Esophagus squamous epithelium (tissue), 5 donors: ENCODE data around the gene SERPINB7. TPM values are rescaled to one million over a fixed set of nuclear protein-coding genes. Genes with fewer than 3 reads are reported as not detected.

Experiments used
- DNase-seq: peaks from one replicate; lab custom pipeline; 2025; lab: John Stamatoyannopoulos, UW
- H3K27ac ChIP-seq, 4 donors: fragments of 200-600 bp; sonication (generic); one replicate each; pipeline ENCODE4 v1.5.1; 2016 to 2019; ENCODE audit warnings: mild to moderate bottlenecking in 1 of 4
- H3K27me3 ChIP-seq, 4 donors: fragments of 200-600 bp; sonication (generic); 1 replicate in 3 of 4; 2 replicates in 1 of 4; pipeline versions ENCODE4 v1.5.1 to v1.6.0; 2017 to 2021; ENCODE audit warnings: antibody characterized with exemption in 1 of 4
- H3K36me3 ChIP-seq, 3 donors: fragments of 200-600 bp; sonication (generic); one replicate each; pipeline ENCODE4 v1.5.1; 2016 to 2019
- H3K4me1 ChIP-seq, 3 donors: fragments of 200-600 bp; sonication (generic); one replicate each; pipeline ENCODE4 v1.5.1; 2017 to 2019
- H3K4me3 ChIP-seq, 4 donors: fragments of 200-600 bp; sonication (generic); 1 replicate in 3 of 4; 2 replicates in 1 of 4; pipeline ENCODE4 v1.5.1; 2016 to 2019; ENCODE audit warnings: mild to moderate bottlenecking in 2 of 4, moderate library complexity in 1 of 4
- H3K9me3 ChIP-seq, 3 donors: fragments of 200-600 bp; sonication (generic); one replicate each; pipeline ENCODE4 v1.5.1; 2016 to 2019
- CTCF ChIP-seq, 6 experiments: fragments of 450-650 bp in 4 of 6; fragments of 200-600 bp in 2 of 6; sonication (generic) in 2 of 6; IDR thresholded peaks; one replicate each; pipeline ENCODE4 v1.5.1; 2016 to 2019; ENCODE audit warnings: antibody characterized with exemption in 6 of 6, mild to moderate bottlenecking in 4 of 6, moderate library complexity in 4 of 6
- POLR2A ChIP-seq, 4 donors: fragments of 450-650 bp; IDR thresholded peaks; one replicate each; pipeline ENCODE4 v1.6.1; 2017; ENCODE audit warnings: antibody characterized with exemption in 4 of 4, mild to moderate bottlenecking in 4 of 4, moderate library complexity in 3 of 4
- WGBS, 2 donors: methylation state at CpG; one replicate each; pipeline ENCODE4 v1.1.5; 2018; 5-methylcytosine and 5-hydroxymethylcytosine counted together
- intact Hi-C: fragments of 100-400 bp; cut with DNase I; formaldehyde crosslinking; loops from one replicate; pipeline ENCODE4 v1.15.0; 2022
- total RNA-seq, 4 donors: library from RNA; depleted of rRNA; stranded (reverse); fragments of >200 nt; gene quantifications; one replicate each; pipeline ENCODE4 v1.1.0, GENCODE V29; 2016
- donor health status: DM: yes; HTN: yes; CAD: no.

The SERPINB7 gene
- total RNA-seq, 4 donors from 2014 or later, result 0.21 to 1.6 (median 1.1) TPM; not detected in 1

- Histone ChIP-seq H3K27ac (peak overlapping the region in 1 of 4 donors; percentile 9), H3K36me3 (no peaks in the 10 kb centered on the region), H3K4me1 (peaks cover 0 to 7% (median 0%) of the 10 kb centered on the region in 3 donors), H3K9me3 (peaks cover 0 to 6% (median 0%) of the 10 kb centered on the region in 3 donors), H3K4me3 (no peak overlapping the region), H3K27me3 (no peaks in the 10 kb centered on the region)
- no peak for DNase-seq
- WGBS, 2 donors, result no CpG with 5 or more reads among the region's 1 CpG
- intact Hi-C loops, result no loop called here
- TF ChIP-seq CTCF (IDR thresholded peaks at IDR 0.05) (no peak), POLR2A (IDR thresholded peaks at IDR 0.05) (no peak)
Observed at GRCh38 chr18:63818212-63818611, 43.0 kb downstream of the SERPINB7 start.

- peaks cover 0 to 7% (median 0%) of the 10 kb centered on the region in 3 donors for H3K4me1 ChIP-seq
- intact Hi-C loops, result no loop called here
- 27 to 32% methylated on average over 2 of the region's 2 CpGs for WGBS, 2 donors
- no peaks in the 10 kb centered on the region for H3K36me3 ChIP-seq
- no peak overlapping the region for H3K4me3 ChIP-seq
- no peak for DNase-seq
- TF ChIP-seq CTCF (IDR thresholded peaks at IDR 0.05) (no peak), POLR2A (IDR thresholded peaks at IDR 0.05) (no peak)
- H3K27ac ChIP-seq, result no peak overlapping the region
- no peaks in the 10 kb centered on the region for H3K27me3 ChIP-seq
- peaks cover 0 to 6% (median 0%) of the 10 kb centered on the region in 3 donors for H3K9me3 ChIP-seq
Observed at GRCh38 chr18:63819786-63820185, 44.6 kb downstream of the SERPINB7 start.

- Histone ChIP-seq H3K4me3 (no peak overlapping the region), H3K27ac (no peak overlapping the region), H3K9me3 (peaks cover 0 to 6% (median 0%) of the 10 kb centered on the region in 3 donors), H3K27me3 (no peaks in the 10 kb centered on the region), H3K36me3 (no peaks in the 10 kb centered on the region), H3K4me1 (peaks cover 0 to 7% (median 0%) of the 10 kb centered on the region in 3 donors)
- DNase-seq, result no peak
- WGBS, 2 donors, result 90 to 93% methylated on average over 2 to 3 of the region's 3 CpGs
- TF ChIP-seq POLR2A (IDR thresholded peaks at IDR 0.05), result no peak
- TF ChIP-seq CTCF (IDR thresholded peaks at IDR 0.05), result no peak
- intact Hi-C loops, result no loop called here
Observed at GRCh38 chr18:63820694-63821093, 45.5 kb downstream of the SERPINB7 start.

GRCh38 chr18:63823516-63824219 is 48.5 kb downstream of the SERPINB7 start:
- intact Hi-C loops, result no loop called here
- WGBS, 2 donors, result 65 to 66% methylated on average over 10 of the region's 10 CpGs
- H3K27ac ChIP-seq, result no peak overlapping the region
- no peaks in the 10 kb centered on the region for H3K9me3 ChIP-seq
- DNase-seq, result no peak
- H3K27me3 ChIP-seq, result no peaks in the 10 kb centered on the region
- no peaks in the 10 kb centered on the region for H3K36me3 ChIP-seq
- H3K4me3 ChIP-seq, result no peak overlapping the region
- no peak for TF ChIP-seq POLR2A (IDR thresholded peaks at IDR 0.05)
- peak in 3 of 6 experiments; percentile 30 to 35 (median 34) for TF ChIP-seq CTCF (IDR thresholded peaks at IDR 0.05)
- H3K4me1 ChIP-seq, result peaks cover 0 to under 1% (median 0%) of the 10 kb centered on the region in 3 donors

GRCh38 chr18:63824220-63824525 is 49.0 kb downstream of the SERPINB7 start:
- Histone ChIP-seq H3K36me3 (no peaks in the 10 kb centered on the region), H3K4me3 (no peak overlapping the region), H3K27ac (no peak overlapping the region), H3K9me3 (no peaks in the 10 kb centered on the region), H3K4me1 (no peaks in the 10 kb centered on the region), H3K27me3 (no peaks in the 10 kb centered on the region)
- 81 to 94% methylated on average over 2 of the region's 2 CpGs for WGBS, 2 donors
- TF ChIP-seq POLR2A (IDR thresholded peaks at IDR 0.05), result no peak
- no peak for TF ChIP-seq CTCF (IDR thresholded peaks at IDR 0.05)
- intact Hi-C loops, result no loop called here
- no peak for DNase-seq
